Measurements from ENCODE around the gene DTNA.

DNA sequence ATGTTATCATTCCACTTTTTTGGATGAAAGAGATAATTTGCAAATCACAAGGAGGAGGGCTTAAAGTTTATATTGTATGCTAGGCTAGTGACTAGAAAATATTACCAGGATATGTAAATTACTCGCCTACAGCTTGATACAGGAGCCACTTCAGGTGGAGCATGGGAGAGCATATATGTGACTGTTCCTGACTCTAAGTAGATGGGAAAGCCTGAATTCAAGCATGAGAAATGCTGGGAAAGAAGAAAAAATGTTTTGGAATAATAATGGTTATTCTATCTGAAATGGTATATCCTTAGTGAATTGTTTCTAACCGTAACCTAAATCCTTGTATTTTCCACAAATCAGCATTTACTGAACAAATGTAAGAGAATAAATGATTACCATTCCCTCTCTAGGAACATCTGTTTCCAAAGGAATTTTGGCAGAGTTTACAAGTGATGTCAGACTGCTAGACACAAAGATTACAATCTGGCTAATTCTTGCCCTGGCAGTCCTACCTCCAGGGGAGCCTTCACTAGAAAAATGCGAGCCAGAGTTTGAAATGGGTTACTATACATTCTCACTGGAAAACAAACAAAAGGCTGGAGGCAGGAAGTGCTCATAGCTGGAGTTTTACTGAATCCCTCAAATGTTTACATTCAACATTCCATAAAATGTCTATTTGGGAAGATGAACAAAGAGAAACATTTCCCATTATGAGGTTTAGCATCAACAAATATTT lies 201.7 kb downstream of the DTNA start:
- TF ChIP-seq, protein P1, sequence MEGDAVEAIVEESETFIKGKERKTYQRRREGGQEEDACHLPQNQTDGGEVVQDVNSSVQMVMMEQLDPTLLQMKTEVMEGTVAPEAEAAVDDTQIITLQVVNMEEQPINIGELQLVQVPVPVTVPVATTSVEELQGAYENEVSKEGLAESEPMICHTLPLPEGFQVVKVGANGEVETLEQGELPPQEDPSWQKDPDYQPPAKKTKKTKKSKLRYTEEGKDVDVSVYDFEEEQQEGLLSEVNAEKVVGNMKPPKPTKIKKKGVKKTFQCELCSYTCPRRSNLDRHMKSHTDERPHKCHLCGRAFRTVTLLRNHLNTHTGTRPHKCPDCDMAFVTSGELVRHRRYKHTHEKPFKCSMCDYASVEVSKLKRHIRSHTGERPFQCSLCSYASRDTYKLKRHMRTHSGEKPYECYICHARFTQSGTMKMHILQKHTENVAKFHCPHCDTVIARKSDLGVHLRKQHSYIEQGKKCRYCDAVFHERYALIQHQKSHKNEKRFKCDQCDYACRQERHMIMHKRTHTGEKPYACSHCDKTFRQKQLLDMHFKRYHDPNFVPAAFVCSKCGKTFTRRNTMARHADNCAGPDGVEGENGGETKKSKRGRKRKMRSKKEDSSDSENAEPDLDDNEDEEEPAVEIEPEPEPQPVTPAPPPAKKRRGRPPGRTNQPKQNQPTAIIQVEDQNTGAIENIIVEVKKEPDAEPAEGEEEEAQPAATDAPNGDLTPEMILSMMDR (IDR thresholded peaks at IDR 0.05), result no peak
- no peak for TF ChIP-seq POLR2AphosphoS5 (IDR thresholded peaks at IDR 0.05; ENCODE audit: low read depth, low read length)
- TF ChIP-seq, protein P2, sequence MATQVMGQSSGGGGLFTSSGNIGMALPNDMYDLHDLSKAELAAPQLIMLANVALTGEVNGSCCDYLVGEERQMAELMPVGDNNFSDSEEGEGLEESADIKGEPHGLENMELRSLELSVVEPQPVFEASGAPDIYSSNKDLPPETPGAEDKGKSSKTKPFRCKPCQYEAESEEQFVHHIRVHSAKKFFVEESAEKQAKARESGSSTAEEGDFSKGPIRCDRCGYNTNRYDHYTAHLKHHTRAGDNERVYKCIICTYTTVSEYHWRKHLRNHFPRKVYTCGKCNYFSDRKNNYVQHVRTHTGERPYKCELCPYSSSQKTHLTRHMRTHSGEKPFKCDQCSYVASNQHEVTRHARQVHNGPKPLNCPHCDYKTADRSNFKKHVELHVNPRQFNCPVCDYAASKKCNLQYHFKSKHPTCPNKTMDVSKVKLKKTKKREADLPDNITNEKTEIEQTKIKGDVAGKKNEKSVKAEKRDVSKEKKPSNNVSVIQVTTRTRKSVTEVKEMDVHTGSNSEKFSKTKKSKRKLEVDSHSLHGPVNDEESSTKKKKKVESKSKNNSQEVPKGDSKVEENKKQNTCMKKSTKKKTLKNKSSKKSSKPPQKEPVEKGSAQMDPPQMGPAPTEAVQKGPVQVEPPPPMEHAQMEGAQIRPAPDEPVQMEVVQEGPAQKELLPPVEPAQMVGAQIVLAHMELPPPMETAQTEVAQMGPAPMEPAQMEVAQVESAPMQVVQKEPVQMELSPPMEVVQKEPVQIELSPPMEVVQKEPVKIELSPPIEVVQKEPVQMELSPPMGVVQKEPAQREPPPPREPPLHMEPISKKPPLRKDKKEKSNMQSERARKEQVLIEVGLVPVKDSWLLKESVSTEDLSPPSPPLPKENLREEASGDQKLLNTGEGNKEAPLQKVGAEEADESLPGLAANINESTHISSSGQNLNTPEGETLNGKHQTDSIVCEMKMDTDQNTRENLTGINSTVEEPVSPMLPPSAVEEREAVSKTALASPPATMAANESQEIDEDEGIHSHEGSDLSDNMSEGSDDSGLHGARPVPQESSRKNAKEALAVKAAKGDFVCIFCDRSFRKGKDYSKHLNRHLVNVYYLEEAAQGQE (IDR thresholded peaks at IDR 0.05; ENCODE audit: insufficient read depth in 1 of 2, low read depth in 2 of 2, low read length in 1 of 2), result no peak

Data from Panc1 (cell line).